ENCODE data around the gene PRSS37. TPM values are rescaled to one million over a fixed set of nuclear protein-coding genes. Genes with fewer than 3 reads are reported as not detected.

The PRSS37 gene
- total RNA-seq, 1 donor from 2014 or later = not detected

DNA sequence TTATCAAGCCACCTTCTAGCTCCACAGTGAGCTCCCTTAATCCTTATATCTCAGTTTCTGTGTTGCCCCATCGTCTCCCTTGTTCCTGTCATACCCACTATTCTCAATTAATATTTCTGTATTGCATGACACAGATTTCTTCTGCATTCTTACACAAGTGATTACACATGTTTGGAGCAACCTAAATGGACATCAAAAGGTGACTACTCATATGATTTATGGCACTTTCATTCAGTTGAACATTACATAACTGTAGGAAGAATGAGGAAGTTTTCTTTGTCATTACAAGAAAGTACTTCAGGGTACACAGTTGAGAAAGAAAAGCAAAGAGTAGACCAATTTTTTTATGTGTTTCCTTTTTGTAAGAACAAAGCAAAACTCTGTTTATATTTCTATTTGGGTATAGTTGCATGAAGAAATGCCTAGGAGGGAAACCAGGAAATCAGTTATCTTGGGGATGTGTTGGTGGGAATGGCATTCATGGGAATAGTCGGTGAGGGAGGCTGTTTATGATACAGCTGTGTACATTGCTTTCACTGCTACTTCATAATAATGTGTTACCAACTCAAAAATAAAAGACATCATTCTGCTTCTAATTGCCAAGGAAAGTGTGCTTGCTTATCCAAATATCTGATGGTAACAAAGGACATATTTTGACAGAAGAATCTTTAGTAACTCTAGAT, 23.6 kb upstream of the PRSS37 start:
- Mint-ChIP-seq H3K27me3 (peaks cover 3% of the 10 kb centered on the region), H3K27ac (no peak overlapping the region), H3K4me3 (no peak overlapping the region), H3K36me3 (ENCODE audit: low read depth) (no peaks in the 10 kb centered on the region), H3K4me1 (no peaks in the 10 kb centered on the region), H3K9me3 (peaks cover 3% of the 10 kb centered on the region)
- ATAC-seq (ENCODE audit: low read depth) = no peak
- intact Hi-C loops (cut with micrococcal nuclease) = no loop called here
- POLR2A ChIA-PET = no interaction called here
- DNase-seq = no peak
- CTCF ChIA-PET = no interaction called here
- TF ChIP-seq, protein P1, sequence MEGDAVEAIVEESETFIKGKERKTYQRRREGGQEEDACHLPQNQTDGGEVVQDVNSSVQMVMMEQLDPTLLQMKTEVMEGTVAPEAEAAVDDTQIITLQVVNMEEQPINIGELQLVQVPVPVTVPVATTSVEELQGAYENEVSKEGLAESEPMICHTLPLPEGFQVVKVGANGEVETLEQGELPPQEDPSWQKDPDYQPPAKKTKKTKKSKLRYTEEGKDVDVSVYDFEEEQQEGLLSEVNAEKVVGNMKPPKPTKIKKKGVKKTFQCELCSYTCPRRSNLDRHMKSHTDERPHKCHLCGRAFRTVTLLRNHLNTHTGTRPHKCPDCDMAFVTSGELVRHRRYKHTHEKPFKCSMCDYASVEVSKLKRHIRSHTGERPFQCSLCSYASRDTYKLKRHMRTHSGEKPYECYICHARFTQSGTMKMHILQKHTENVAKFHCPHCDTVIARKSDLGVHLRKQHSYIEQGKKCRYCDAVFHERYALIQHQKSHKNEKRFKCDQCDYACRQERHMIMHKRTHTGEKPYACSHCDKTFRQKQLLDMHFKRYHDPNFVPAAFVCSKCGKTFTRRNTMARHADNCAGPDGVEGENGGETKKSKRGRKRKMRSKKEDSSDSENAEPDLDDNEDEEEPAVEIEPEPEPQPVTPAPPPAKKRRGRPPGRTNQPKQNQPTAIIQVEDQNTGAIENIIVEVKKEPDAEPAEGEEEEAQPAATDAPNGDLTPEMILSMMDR (IDR thresholded peaks at IDR 0.05) = no peak

DNA sequence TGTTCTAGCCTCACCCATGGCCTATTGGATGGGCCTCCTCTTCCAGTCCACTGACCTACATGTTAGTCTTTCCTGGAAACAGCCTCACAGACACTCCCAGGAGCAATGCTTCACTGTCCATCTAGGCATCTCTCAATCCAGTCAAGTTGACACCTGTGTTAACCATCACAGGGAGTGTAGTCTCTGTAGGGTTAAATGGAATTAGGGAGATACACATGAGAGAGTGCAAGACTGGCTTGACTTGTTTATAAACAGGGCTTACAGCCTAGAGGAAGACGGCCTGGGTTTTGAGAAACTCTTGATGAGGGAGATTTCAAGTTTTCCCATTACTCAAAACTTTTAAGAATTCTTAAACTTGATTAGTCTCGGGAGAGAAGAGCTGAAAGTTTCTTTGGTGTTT, 18.9 kb upstream of the PRSS37 start:
- Mint-ChIP-seq H3K27me3 (peaks cover 9% of the 10 kb centered on the region), H3K27ac (no peak overlapping the region), H3K9me3 (peaks cover 15% of the 10 kb centered on the region), H3K4me3 (no peak overlapping the region), H3K4me1 (no peaks in the 10 kb centered on the region), H3K36me3 (ENCODE audit: low read depth) (peaks cover 3% of the 10 kb centered on the region)
- POLR2A ChIA-PET = no interaction called here
- DNase-seq (no peak), ATAC-seq (ENCODE audit: low read depth) (no peak)
- CTCF ChIA-PET = no interaction called here
- TF ChIP-seq, protein P1 (IDR thresholded peaks at IDR 0.05) = no peak
- intact Hi-C loops (cut with micrococcal nuclease) = no loop called here

DNA sequence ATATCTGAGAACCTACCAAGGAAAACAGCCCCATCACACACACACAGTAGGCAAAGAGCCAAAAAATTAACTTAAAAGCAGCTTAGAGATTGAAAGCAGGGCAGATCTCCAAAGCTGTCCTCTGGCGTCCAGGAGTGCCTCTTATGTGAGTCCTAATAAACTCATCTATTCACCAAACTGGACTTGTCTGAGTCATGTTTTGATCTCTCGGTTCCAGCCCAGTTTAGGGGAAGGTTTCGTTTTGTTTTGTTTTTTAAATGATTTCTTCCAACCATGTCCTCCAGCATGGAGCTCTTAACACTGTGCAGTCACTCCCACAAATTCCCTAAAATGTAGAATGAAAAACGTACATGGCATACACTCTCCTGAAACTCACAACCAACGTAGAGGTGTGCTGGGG, 6.7 kb upstream of the PRSS37 start:
- no peak overlapping the region for H3K4me3 Mint-ChIP-seq
- no peak for ATAC-seq (ENCODE audit: low read depth)
- intact Hi-C loops (cut with micrococcal nuclease) = no loop called here
- no peaks in the 10 kb centered on the region for H3K4me1 Mint-ChIP-seq
- TF ChIP-seq, protein P1 (IDR thresholded peaks at IDR 0.05) = no peak
- DNase-seq = no peak
- no peaks in the 10 kb centered on the region for H3K27me3 Mint-ChIP-seq
- peaks cover 14% of the 10 kb centered on the region for H3K9me3 Mint-ChIP-seq
- no peaks in the 10 kb centered on the region for H3K36me3 Mint-ChIP-seq (ENCODE audit: low read depth)
- no peak overlapping the region for H3K27ac Mint-ChIP-seq
- ChIA-PET POLR2A (no interaction called here), CTCF (no interaction called here)

DNA sequence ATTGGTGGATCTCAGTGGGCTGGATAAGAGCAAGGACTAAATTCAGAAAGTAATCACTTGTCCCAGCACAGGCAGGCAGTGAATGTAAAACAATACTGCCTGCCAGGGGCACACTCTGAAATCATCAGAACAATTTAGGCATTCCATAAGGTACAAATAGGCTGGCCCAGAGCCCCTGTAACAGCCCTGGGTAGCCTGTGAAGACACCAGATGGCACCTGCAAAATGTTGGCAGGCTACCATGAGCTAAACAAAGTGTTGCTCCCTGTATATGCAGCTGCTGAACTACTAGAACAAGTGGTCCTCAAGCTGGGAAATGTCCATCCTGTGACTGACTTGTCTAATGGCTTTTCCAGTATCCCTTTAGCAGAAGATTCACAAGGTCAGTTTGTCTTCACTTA, 3.0 kb upstream of the PRSS37 start:
- no peak overlapping the region for H3K4me3 Mint-ChIP-seq
- H3K4me1 Mint-ChIP-seq = no peaks in the 10 kb centered on the region
- peaks cover 9% of the 10 kb centered on the region for H3K9me3 Mint-ChIP-seq
- ATAC-seq (ENCODE audit: low read depth) (no peak), DNase-seq (no peak)
- H3K36me3 Mint-ChIP-seq (ENCODE audit: low read depth) = no peaks in the 10 kb centered on the region
- ChIA-PET POLR2A (no interaction called here), CTCF (no interaction called here)
- H3K27ac Mint-ChIP-seq = no peak overlapping the region
- no peaks in the 10 kb centered on the region for H3K27me3 Mint-ChIP-seq
- TF ChIP-seq, protein P1 (IDR thresholded peaks at IDR 0.05) = no peak
- intact Hi-C loops (cut with micrococcal nuclease) = no loop called here

DNA sequence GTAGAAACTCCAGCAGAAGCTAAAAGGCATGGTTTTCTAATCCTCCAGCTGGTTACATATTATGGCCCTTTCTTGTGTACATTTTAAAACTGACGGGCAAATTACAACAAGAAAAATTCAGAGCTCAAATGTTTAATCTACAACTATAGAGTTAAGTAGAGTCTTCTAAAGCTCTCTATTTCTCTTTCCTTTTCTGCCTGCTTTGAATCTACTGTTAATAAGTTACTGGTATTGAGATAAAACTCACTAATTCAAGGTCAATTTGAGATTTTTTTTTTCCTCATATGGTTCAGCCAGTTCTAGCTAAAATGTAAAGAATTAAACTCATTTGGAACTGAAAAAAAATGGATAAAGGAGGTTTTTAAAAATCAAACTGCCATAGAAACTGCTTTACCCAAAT, 1.6 kb upstream of the PRSS37 start:
- Mint-ChIP-seq H3K27ac (no peak overlapping the region), H3K27me3 (peaks cover 1% of the 10 kb centered on the region), H3K4me3 (no peak overlapping the region), H3K4me1 (no peaks in the 10 kb centered on the region), H3K9me3 (no peaks in the 10 kb centered on the region), H3K36me3 (ENCODE audit: low read depth) (no peaks in the 10 kb centered on the region)
- DNase-seq = no peak
- intact Hi-C loops (cut with micrococcal nuclease) = no loop called here
- CTCF ChIA-PET = no interaction called here
- ATAC-seq (ENCODE audit: low read depth) = no peak
- TF ChIP-seq, protein P1 (IDR thresholded peaks at IDR 0.05) = no peak
- POLR2A ChIA-PET = no interaction called here
